Heart left ventricle (tissue), 16 donors: ENCODE data around the gene PRR16. TPM values are rescaled to one million over a fixed set of nuclear protein-coding genes. Genes with fewer than 3 reads are reported as not detected.

Experiments
- ATAC-seq, 4 donors: fragments of 200-7000 bp; cut with Tn5 transposase; one replicate each; pipeline ENCODE4 v1.9.1; 2020 to 2022; ENCODE audit warnings: moderate library complexity in 4 of 4, mild to moderate bottlenecking in 3 of 4, moderate number of reproducible peaks in 1 of 4
- DNase-seq, 5 donors: peaks; one replicate each; pipeline ENCODE4 v3.0.0-alpha.2; 2020
- H3K27ac ChIP-seq, 12 donors: fragments of 200-600 bp; sonication (generic) in 4 of 12; one replicate each; pipeline versions ENCODE4 v1.5.0 to v1.8.0; 2016 to 2022; ENCODE audit warnings: mild to moderate bottlenecking in 2 of 12
- H3K27me3 ChIP-seq, 9 donors: fragments of 200-600 bp; sonication (generic) in 2 of 9; one replicate each; pipeline versions ENCODE4 v1.5.1 to v1.8.0; 2016 to 2022; ENCODE audit warnings: mild to moderate bottlenecking in 3 of 9
- H3K36me3 ChIP-seq, 9 donors: fragments of 200-600 bp; sonication (generic) in 2 of 9; one replicate each; pipeline versions ENCODE4 v1.5.0 to v1.8.0; 2018 to 2022; ENCODE audit warnings: mild to moderate bottlenecking in 2 of 9
- H3K4me1 ChIP-seq, 12 donors: fragments of 200-600 bp; sonication (generic) in 4 of 12; one replicate each; pipeline versions ENCODE4 v1.5.0 to v1.8.0; 2016 to 2022; ENCODE audit warnings: mild to moderate bottlenecking in 3 of 12
- H3K4me3 ChIP-seq, 12 donors: fragments of 200-600 bp; sonication (generic) in 4 of 12; one replicate each; pipeline versions ENCODE4 v1.5.0 to v1.8.0; 2017 to 2022; ENCODE audit warnings: mild to moderate bottlenecking in 9 of 12, moderate library complexity in 4 of 12
- H3K9me3 ChIP-seq, 12 donors: fragments of 200-600 bp; sonication (generic) in 4 of 12; one replicate each; pipeline versions ENCODE4 v1.5.0 to v1.8.0; 2016 to 2022; ENCODE audit warnings: mild to moderate bottlenecking in 1 of 12
- CTCF ChIP-seq, 12 donors: fragments of 200-600 bp; sonication (generic) in 4 of 12; IDR thresholded peaks; one replicate each; pipeline versions ENCODE4 v1.5.0 to v1.8.0; 2018 to 2022; ENCODE audit warnings: antibody characterized with exemption in 12 of 12, mild to moderate bottlenecking in 5 of 12
- POLR2A ChIP-seq, 2 donors: fragments of 450-650 bp; IDR thresholded peaks; one replicate each; pipeline ENCODE4 v1.6.1; 2017; ENCODE audit warnings: antibody characterized with exemption in 2 of 2, mild to moderate bottlenecking in 2 of 2, moderate library complexity in 2 of 2
- WGBS, 4 donors: extraction: QIAGEN DNeasy Blood & Tissue Kit in 2 of 4; methylation state at CpG; one replicate each; pipeline versions ENCODE4 v1.1.5 to v1.1.7; 2013 to 2018; 5-methylcytosine and 5-hydroxymethylcytosine counted together
- intact Hi-C, 10 donors: fragments of 100-400 bp; cut with DNase I; formaldehyde crosslinking; loops; one replicate each; pipeline versions ENCODE4 v1.11.1 to v1.14.2; 2022
- polyA plus RNA-seq, 2 donors: library from polyadenylated mRNA; stranded (reverse); fragments of 200-250 nt; gene quantifications; one replicate each; pipeline ENCODE4 v1.2.3, GENCODE V29; 2013
- total RNA-seq, 9 donors: library from RNA; depleted of rRNA in 2 of 9; stranded (reverse); fragments of >200 nt in 2 of 9; fragmentation: NEBNext Ultra II Directional in 3 of 9; extraction: Animal tissue kit (Norgen Biotek cat#: 25700) in 3 of 9; gene quantifications; one replicate each; pipeline versions ENCODE4 v1.1.0 to v1.2.4, GENCODE V29; 2016 to 2023
- donor health status: ischemic (EF 13 %, LVEDD 7.1; RV severe dilation, severe dysfunction).
- donor health status: healthy with polysubstance abuse.
- donor health status: DM: no; HTN: yes; CAD: no.
- donor health status: DM: no; HTN: no; CAD: no.
- donor health status: ischemic (EF 25% LVEDD 6.9; RV normal size, moderate dysfunction).
- donor health status: ischemic (EF 25% LVEDD 5.7; RV mildly dilated, moderate dysfunction).
- donor health status: healthy.
- donor health status: DM: yes; HTN: yes; CAD: no.
- donor health status: ischemic (EF 35%, LVEDD 5.7; RV mildly dilated, moderate dysfunction).
- donor health status: nonischemic (EF 11% LVEDD 7.7; RV severe dilation, severe dysfunction).
- donor health status: DM: yes; HTN: yes; CAD: no.
- donor health status: PGD.
- donor health status: ischemic (EF 29% LVEDD 5.4; RV normal size, mild dysfunction).
- donor health status: nonischemic (EF 23%, LVEDD 6.1; RV moderate dilation, normal function).

Gene PRR16
- total and polyA plus RNA-seq, 11 donors, result 4.0 to 18.8 (median 8.3) TPM

- no peaks in the 10 kb centered on the region for H3K27me3 ChIP-seq
- WGBS, 4 donors, result 73 to 79% (median 78%) methylated on average over 1 of the region's 1 CpG
- peaks cover 0 to 26% (median 2%) of the 10 kb centered on the region in 12 donors for H3K9me3 ChIP-seq
- no peaks in the 10 kb centered on the region for H3K36me3 ChIP-seq
- TF ChIP-seq POLR2A (IDR thresholded peaks at IDR 0.05), result no peak
- TF ChIP-seq CTCF (IDR thresholded peaks at IDR 0.05), result no peak
- ATAC-seq (no peak), DNase-seq (no peak)
- H3K4me3 ChIP-seq, result no peak overlapping the region
- H3K27ac ChIP-seq, result no peak overlapping the region
- peaks cover 0 to 8% (median 0%) of the 10 kb centered on the region in 12 donors for H3K4me1 ChIP-seq
- intact Hi-C loops, result no loop called here
Observed at GRCh38 chr5:120605325-120606079, 141.4 kb downstream of the PRR16 start.

GRCh38 chr5:120609570-120609969 is 145.5 kb downstream of the PRR16 start:
- Histone ChIP-seq H3K4me3 (no peak overlapping the region), H3K36me3 (no peaks in the 10 kb centered on the region), H3K27ac (no peak overlapping the region), H3K4me1 (peaks cover 0 to 14% (median 2%) of the 10 kb centered on the region in 12 donors), H3K9me3 (no peaks in the 10 kb centered on the region), H3K27me3 (no peaks in the 10 kb centered on the region)
- WGBS, 4 donors, result 67 to 81% (median 78%) methylated on average over 1 of the region's 1 CpG
- DNase-seq (no peak), ATAC-seq (no peak)
- intact Hi-C loops, result no loop called here
- TF ChIP-seq CTCF (IDR thresholded peaks at IDR 0.05) (no peak), POLR2A (IDR thresholded peaks at IDR 0.05) (no peak)

GRCh38 chr5:120610145-120610544 is 146.0 kb downstream of the PRR16 start:
- intact Hi-C loops, result no loop called here
- TF ChIP-seq CTCF (IDR thresholded peaks at IDR 0.05) (no peak), POLR2A (IDR thresholded peaks at IDR 0.05) (no peak)
- Histone ChIP-seq H3K4me3 (no peak overlapping the region), H3K27me3 (no peaks in the 10 kb centered on the region), H3K9me3 (no peaks in the 10 kb centered on the region), H3K27ac (no peak overlapping the region), H3K4me1 (peaks cover 0 to 20% (median 4%) of the 10 kb centered on the region in 12 donors), H3K36me3 (no peaks in the 10 kb centered on the region)
- ATAC-seq (no peak), DNase-seq (no peak)
- WGBS, 4 donors, result 77 to 82% (median 79%) methylated on average over 2 of the region's 2 CpGs

- Histone ChIP-seq H3K4me3 (no peak overlapping the region), H3K27ac (no peak overlapping the region), H3K9me3 (no peaks in the 10 kb centered on the region), H3K27me3 (no peaks in the 10 kb centered on the region), H3K36me3 (no peaks in the 10 kb centered on the region), H3K4me1 (peaks cover 0 to 21% (median 4%) of the 10 kb centered on the region in 12 donors)
- DNase-seq (no peak), ATAC-seq (no peak)
- TF ChIP-seq POLR2A (IDR thresholded peaks at IDR 0.05) (no peak), CTCF (IDR thresholded peaks at IDR 0.05) (no peak)
- intact Hi-C loops, result no loop called here
Observed at GRCh38 chr5:120613729-120614128, 149.6 kb downstream of the PRR16 start.
